A673 (cell line): ENCODE results near the gene TAGLN2.

Experiments
- EZH2 ChIP-seq: fragments of 200-600 bp; sonication (generic); IDR thresholded peaks from 2 replicates; pipeline ENCODE4 v1.6.1; 2017; ENCODE audit warnings: borderline replicate concordance, low read depth, mild to moderate bottlenecking, mixed read lengths, antibody characterized with exemption, low read length; ENCODE audit not compliant: poor library complexity, severe bottlenecking
- TF ChIP-seq, protein P1 (sequence below): fragments of 300-800, 200-600 bp; sonication (generic); conservative IDR thresholded peaks from 2 replicates; pipeline ENCODE4 v1.5.1; 2017; ENCODE audit warnings: low read depth, mild to moderate bottlenecking, antibody characterized with exemption, low read length, moderate library complexity, mixed read lengths

DNA sequence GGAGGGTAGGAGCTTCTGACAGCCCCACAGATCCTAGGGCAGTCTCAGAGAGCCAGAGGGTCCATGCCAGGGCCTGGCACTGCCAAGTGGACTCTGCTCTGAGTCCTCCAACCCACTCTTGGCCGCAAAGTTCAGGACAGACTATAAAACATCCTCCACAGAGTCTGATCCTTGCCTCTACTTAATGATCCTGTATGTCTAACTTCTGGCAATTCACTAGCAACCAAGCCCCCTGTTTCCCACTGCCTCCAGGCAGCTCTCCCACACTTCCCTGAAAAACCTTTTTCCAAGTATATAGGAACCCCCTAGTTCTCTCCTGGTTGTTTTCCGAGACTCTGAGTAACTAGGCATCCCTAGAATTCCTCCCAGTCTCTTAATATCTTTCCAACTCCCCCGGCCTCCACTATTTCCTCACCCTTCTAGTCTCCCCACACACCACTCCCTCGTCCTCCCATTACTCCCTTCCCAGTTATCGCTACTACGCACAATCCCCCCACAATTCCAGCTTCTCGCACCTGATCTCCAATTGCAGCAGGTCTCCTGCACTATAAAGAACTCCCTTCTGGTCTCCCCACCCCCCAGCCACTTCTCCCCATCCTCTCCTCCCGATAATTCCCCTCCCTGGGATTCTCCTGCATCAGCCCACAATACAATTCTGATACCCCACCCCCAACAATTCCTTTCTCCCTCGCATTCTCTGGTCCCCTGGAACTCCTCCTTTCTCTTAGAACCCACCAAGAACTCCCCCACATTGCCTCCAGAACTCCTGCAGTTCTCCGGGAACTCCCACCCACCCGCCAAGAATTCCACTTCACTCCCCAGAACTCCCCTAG lies 19.5 kb upstream of the TAGLN2 start:
- no peak for TF ChIP-seq EZH2
- TF ChIP-seq, protein P1, sequence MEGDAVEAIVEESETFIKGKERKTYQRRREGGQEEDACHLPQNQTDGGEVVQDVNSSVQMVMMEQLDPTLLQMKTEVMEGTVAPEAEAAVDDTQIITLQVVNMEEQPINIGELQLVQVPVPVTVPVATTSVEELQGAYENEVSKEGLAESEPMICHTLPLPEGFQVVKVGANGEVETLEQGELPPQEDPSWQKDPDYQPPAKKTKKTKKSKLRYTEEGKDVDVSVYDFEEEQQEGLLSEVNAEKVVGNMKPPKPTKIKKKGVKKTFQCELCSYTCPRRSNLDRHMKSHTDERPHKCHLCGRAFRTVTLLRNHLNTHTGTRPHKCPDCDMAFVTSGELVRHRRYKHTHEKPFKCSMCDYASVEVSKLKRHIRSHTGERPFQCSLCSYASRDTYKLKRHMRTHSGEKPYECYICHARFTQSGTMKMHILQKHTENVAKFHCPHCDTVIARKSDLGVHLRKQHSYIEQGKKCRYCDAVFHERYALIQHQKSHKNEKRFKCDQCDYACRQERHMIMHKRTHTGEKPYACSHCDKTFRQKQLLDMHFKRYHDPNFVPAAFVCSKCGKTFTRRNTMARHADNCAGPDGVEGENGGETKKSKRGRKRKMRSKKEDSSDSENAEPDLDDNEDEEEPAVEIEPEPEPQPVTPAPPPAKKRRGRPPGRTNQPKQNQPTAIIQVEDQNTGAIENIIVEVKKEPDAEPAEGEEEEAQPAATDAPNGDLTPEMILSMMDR: no peak
